Common myeloid progenitor, CD34-positive (primary cell): ENCODE measurements around the gene PHKG1.
"Not testable (repeated sequence)": the region's sequence is repeated elsewhere in the genome, so short reads cannot be mapped to it uniquely, and the experiment has no call there.

Experiments
- CTCF ChIA-PET: fragments of 350-600 bp; sonication (Branson Sonifier 250); formaldehyde crosslinking; loops from one replicate; lab custom pipeline; 2021; ENCODE audit warnings: antibody characterized with exemption; lab: Charles Lee
- POLR2A ChIA-PET: fragments of 350-600 bp; sonication (Branson Sonifier 250); formaldehyde crosslinking; loops from one replicate; lab custom pipeline; 2021; ENCODE audit warnings: antibody characterized with exemption; lab: Charles Lee
- DNase-seq, 3 donors: peaks; one replicate each; pipeline versions ENCODE4 v3.0.0 to v3.0.0-alpha.2; 2013
- H3K27ac ChIP-seq, 2 experiments: 1 replicate in 1 of 2; 2 replicates in 1 of 2; pipeline ENCODE4 v1.7.0; 2013; ENCODE audit warnings: inconsistent platforms in 2 of 2, low read length in 2 of 2, mild to moderate bottlenecking in 2 of 2, low read depth in 1 of 2, moderate library complexity in 1 of 2; ENCODE audit not compliant: severe bottlenecking in 2 of 2, insufficient read depth in 1 of 2, poor library complexity in 1 of 2
- H3K27me3 ChIP-seq, 5 experiments: replicated peaks in 2 of 5; 1 replicate in 3 of 5; 2 replicates in 2 of 5; pipeline versions ENCODE4 v1.6.1 to v1.7.0; 2013; ENCODE audit warnings: low read length in 4 of 5, mild to moderate bottlenecking in 2 of 5, moderate library complexity in 2 of 5, inconsistent platforms in 1 of 5; ENCODE audit not compliant: insufficient read depth in 5 of 5, control insufficient read depth in 4 of 5
- H3K36me3 ChIP-seq, 4 experiments: 1 replicate in 2 of 4; 2 replicates in 2 of 4; pipeline versions ENCODE4 v1.6.1 to v1.7.0; 2013; ENCODE audit warnings: low read length in 3 of 4, control low read depth in 1 of 4, mild to moderate bottlenecking in 1 of 4; ENCODE audit not compliant: control insufficient read depth in 4 of 4, insufficient read depth in 4 of 4
- H3K4me1 ChIP-seq, 4 experiments: 1 replicate in 3 of 4; 2 replicates in 1 of 4; pipeline versions ENCODE4 v1.6.1 to v1.7.1; 2013; ENCODE audit warnings: low read length in 3 of 4, mild to moderate bottlenecking in 3 of 4, control low read depth in 1 of 4, inconsistent platforms in 1 of 4, moderate library complexity in 1 of 4; ENCODE audit not compliant: control insufficient read depth in 4 of 4, insufficient read depth in 4 of 4; ENCODE audit errors: control extremely low read depth in 1 of 4
- H3K4me3 ChIP-seq, 7 experiments: 1 replicate in 4 of 7; 2 replicates in 3 of 7; pipeline versions ENCODE4 v1.5.1 to v1.7.0; 2013; ENCODE audit warnings: mild to moderate bottlenecking in 7 of 7, low read length in 6 of 7, moderate library complexity in 6 of 7, inconsistent platforms in 2 of 7, low read depth in 2 of 7, control low read depth in 1 of 7; ENCODE audit not compliant: insufficient read depth in 4 of 7, control insufficient read depth in 1 of 7; ENCODE audit errors: extremely low read depth in 1 of 7
- H3K9me3 ChIP-seq, 5 experiments: 1 replicate in 4 of 5; 2 replicates in 1 of 5; pipeline versions ENCODE4 v1.6.1 to v1.7.1; 2013; ENCODE audit warnings: low read length in 4 of 5, mild to moderate bottlenecking in 2 of 5, inconsistent platforms in 1 of 5, low read depth in 1 of 5, moderate library complexity in 1 of 5; ENCODE audit not compliant: control insufficient read depth in 4 of 5, insufficient read depth in 2 of 5; ENCODE audit errors: control extremely low read depth in 1 of 5
- WGBS: methylation state at CpG from one replicate; pipeline ENCODE4 v1.1.5; 2013; ENCODE audit not compliant: insufficient coverage; 5-methylcytosine and 5-hydroxymethylcytosine counted together

Gene PHKG1

GRCh38 chr7:56086761-56087160 lies 6.0 kb downstream of the PHKG1 start:
- ChIA-PET CTCF (interaction anchor here (1.0 kb wide), 1 partner anchor 9 kb away, joined by 3 read pairs; no protein-coding TSS in a partner anchor), POLR2A (no interaction called here)
- Histone ChIP-seq H3K9me3 (no peaks in the 10 kb centered on the region), H3K36me3 (peaks cover 0 to 17% (median 12%) of the 10 kb centered on the region in 4 experiments), H3K4me1 (no peaks in the 10 kb centered on the region), H3K4me3 (no peak overlapping the region), H3K27me3 (no peaks in the 10 kb centered on the region), H3K27ac (no peak overlapping the region)
- WGBS, result 94% methylated on average over 7 of the region's 7 CpGs
- no peak for DNase-seq

GRCh38 chr7:56083150-56083785 lies 9.5 kb downstream of the PHKG1 start:
- CTCF ChIA-PET, result interaction anchor here (0.6 to 1.1 kb wide), 2 partner anchors 9 to 15 kb away, joined by 3 to 6 read pairs; no protein-coding TSS in a partner anchor
- Histone ChIP-seq H3K9me3 (no peaks in the 10 kb centered on the region), H3K4me3 (no peak overlapping the region), H3K27me3 (no peaks in the 10 kb centered on the region), H3K4me1 (peaks cover 0 to 10% (median 4%) of the 10 kb centered on the region in 4 experiments), H3K36me3 (peaks cover 0 to 33% (median 26%) of the 10 kb centered on the region in 4 experiments), H3K27ac (no peak overlapping the region)
- POLR2A ChIA-PET, result no interaction called here
- 93% methylated on average over 12 of the region's 13 CpGs for WGBS
- no peak for DNase-seq

GRCh38 chr7:56081626-56082340 lies 11.0 kb downstream of the PHKG1 start:
- Histone ChIP-seq H3K4me3 (no peak overlapping the region), H3K27me3 (no peaks in the 10 kb centered on the region), H3K27ac (no peak overlapping the region), H3K36me3 (peaks cover 3 to 41% (median 27%) of the 10 kb centered on the region in 4 experiments), H3K9me3 (no peaks in the 10 kb centered on the region), H3K4me1 (peaks cover 0 to 10% (median 4%) of the 10 kb centered on the region in 4 experiments)
- 97% methylated on average over 25 of the region's 29 CpGs for WGBS
- POLR2A ChIA-PET, result no interaction called here
- CTCF ChIA-PET, result no interaction called here
- DNase-seq, result no peak

GRCh38 chr7:56080726-56081435 lies 11.9 kb downstream of the PHKG1 start:
- 93% methylated on average over 28 of the region's 28 CpGs for WGBS
- POLR2A ChIA-PET, DNase-seq: not testable (repeated sequence)

GRCh38 chr7:56079450-56080185 lies 13.1 kb downstream of the PHKG1 start:
- Histone ChIP-seq H3K27ac (peak overlapping the region in 1 of 2 experiments; percentile 56), H3K9me3 (no peaks in the 10 kb centered on the region), H3K36me3 (peaks cover 8 to 45% (median 29%) of the 10 kb centered on the region in 4 experiments), H3K4me1 (peaks cover 0 to 10% (median 4%) of the 10 kb centered on the region in 4 experiments), H3K4me3 (no peak overlapping the region), H3K27me3 (no peaks in the 10 kb centered on the region)
- DNase-seq, result peak in 1 of 3 donors; percentile 31
- ChIA-PET CTCF (no interaction called here), POLR2A (no interaction called here)
- WGBS, result 54% methylated on average over 5 of the region's 12 CpGs

More at GRCh38 chr7:56080726-56081435, 11.9 kb downstream of the PHKG1 start:
- H3K4me3 ChIP-seq, H3K27me3 ChIP-seq, H3K9me3 ChIP-seq, H3K4me1 ChIP-seq, H3K27ac ChIP-seq, CTCF ChIA-PET: not testable (repeated sequence)
- peaks cover 7 to 43% (median 31%) of the 10 kb centered on the region in 4 experiments for H3K36me3 ChIP-seq

GRCh38 chr7:56078196-56078595 lies 14.6 kb downstream of the PHKG1 start:
- H3K9me3 ChIP-seq, result no peaks in the 10 kb centered on the region
- H3K4me1 ChIP-seq, result peaks cover 0 to 10% (median 4%) of the 10 kb centered on the region in 4 experiments
- peaks cover 9 to 43% (median 29%) of the 10 kb centered on the region in 4 experiments for H3K36me3 ChIP-seq
- no peak overlapping the region for H3K27ac ChIP-seq
- DNase-seq, result no peak
- CTCF ChIA-PET, result interaction anchor here (0.8 to 1.9 kb wide), 4 partner anchors 9 to 436 kb away, joined by 3 to 6 read pairs (median 4); no protein-coding TSS in a partner anchor
- H3K4me3 ChIP-seq, result no peak overlapping the region
- POLR2A ChIA-PET, result no interaction called here
- 95% methylated on average over 15 of the region's 16 CpGs for WGBS
- no peaks in the 10 kb centered on the region for H3K27me3 ChIP-seq
